ENCODE results near the gene CAND1. TPM values are rescaled to one million over a fixed set of nuclear protein-coding genes. Genes with fewer than 3 reads are reported as not detected.

The CAND1 gene
- 40.8 and 45.8 TPM in 2 replicates for total RNA-seq

GRCh38 chr12:67268896-67269632 is at the start of gene CAND1:
Gene CAND1, plus strand, starts transcription at chr12:67269358. Its CDS starts 360 bp downstream, at chr12:67269718.

All from cardiac atrium fibroblast (primary cell).